MM.1S (cell line): ENCODE results near the gene IGIP.

Experiments
- CTCF ChIP-seq: fragments of 300-600 bp; sonication (generic); IDR thresholded peaks from 2 replicates; pipeline ENCODE4 v1.5.1; 2016; ENCODE audit warnings: antibody characterized with exemption, low read length, mixed read lengths
- EZH2phosphoT487 ChIP-seq: fragments of 300-600 bp; sonication (generic); IDR thresholded peaks from 2 replicates; pipeline ENCODE4 v1.6.1; 2018; ENCODE audit warnings: antibody characterized with exemption, low read length

DNA sequence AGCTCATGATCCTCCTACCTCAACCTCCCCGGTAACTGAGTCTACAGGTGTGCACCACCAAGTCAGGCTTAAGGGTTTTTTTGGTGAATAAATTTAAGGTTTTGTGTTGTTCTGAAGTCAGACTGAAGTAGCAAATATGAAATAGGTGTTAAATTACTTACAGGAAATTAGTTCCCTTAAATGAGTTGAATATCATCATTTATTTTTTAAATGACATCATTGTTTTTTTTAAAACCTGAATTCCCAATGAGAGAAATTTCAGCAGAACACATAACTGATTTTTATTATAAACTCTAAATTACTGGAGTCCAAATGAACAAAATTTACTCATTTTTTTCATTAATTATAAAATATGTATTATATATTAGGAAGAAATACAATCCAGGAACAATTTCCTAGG is 49.6 kb upstream of the IGIP start:
- TF ChIP-seq CTCF (no peak), EZH2phosphoT487 (no peak)
